Endodermal cell (in vitro differentiated cells): ENCODE measurements around the gene PRKAG2. TPM values are rescaled to one million over a fixed set of nuclear protein-coding genes. Genes with fewer than 3 reads are reported as not detected.

Experiments
- DNase-seq: peaks from one replicate; pipeline ENCODE4 v3.0.0-alpha.2; 2017
- H3K27ac ChIP-seq: 2 replicates; pipeline ENCODE4 v1.5.1; 2013; ENCODE audit warnings: mild to moderate bottlenecking, low read depth, low read length, moderate library complexity
- H3K27me3 ChIP-seq: 2 replicates; pipeline ENCODE4 v1.6.1; 2013; ENCODE audit warnings: mild to moderate bottlenecking, low read length, moderate library complexity; ENCODE audit not compliant: insufficient read depth, control insufficient read depth, poor library complexity, severe bottlenecking
- H3K36me3 ChIP-seq: 2 replicates; pipeline ENCODE4 v1.7.0; 2013; ENCODE audit warnings: mild to moderate bottlenecking, low read length, moderate library complexity; ENCODE audit not compliant: control insufficient read depth, insufficient read depth
- H3K4me1 ChIP-seq: one replicate; pipeline ENCODE4 v1.7.0; 2013; ENCODE audit warnings: low read length; ENCODE audit not compliant: control insufficient read depth, insufficient read depth
- H3K4me3 ChIP-seq: 2 replicates; pipeline ENCODE4 v1.5.1; 2013; ENCODE audit warnings: mild to moderate bottlenecking, low read length, moderate library complexity
- H3K9ac ChIP-seq: 2 replicates; pipeline ENCODE4 v1.6.1; 2013; ENCODE audit warnings: mild to moderate bottlenecking, low read length, moderate library complexity; ENCODE audit not compliant: poor library complexity, severe bottlenecking; ENCODE audit errors: extremely low read depth
- H3K9me3 ChIP-seq: 2 replicates; pipeline ENCODE4 v1.6.1; 2013; ENCODE audit warnings: mild to moderate bottlenecking, low read length, moderate library complexity; ENCODE audit not compliant: control insufficient read depth
- H3K27ac Mint-ChIP-seq: 2 replicates; pipeline ENCODE4 v1.8.0; 2020; ENCODE audit warnings: mixed read lengths
- H3K27me3 Mint-ChIP-seq: 2 replicates; pipeline ENCODE4 v1.8.0; 2021; ENCODE audit warnings: mild to moderate bottlenecking, mixed read lengths; ENCODE audit not compliant: insufficient read depth
- H3K36me3 Mint-ChIP-seq: 2 replicates; pipeline ENCODE4 v1.8.0; 2020; ENCODE audit warnings: low read depth, mixed read lengths
- H3K4me1 Mint-ChIP-seq: 2 replicates; pipeline ENCODE4 v1.8.0; 2020; ENCODE audit warnings: mixed read lengths
- H3K4me3 Mint-ChIP-seq: 2 replicates; pipeline ENCODE4 v1.8.0; 2020; ENCODE audit warnings: mild to moderate bottlenecking, moderate library complexity, mixed read lengths
- H3K9me3 Mint-ChIP-seq: 2 replicates; pipeline ENCODE4 v1.8.0; 2020; ENCODE audit warnings: mild to moderate bottlenecking, mixed read lengths
- WGBS, 2 experiments: methylation state at CpG; one replicate each; pipeline versions ENCODE4 v1.1.5 to v1.1.7; 2013; ENCODE audit warnings: missing lambda C conversion rate in 2 of 2, mixed read lengths in 1 of 2; ENCODE audit not compliant: insufficient coverage in 1 of 2, insufficient read length in 1 of 2; 5-methylcytosine and 5-hydroxymethylcytosine counted together
- total RNA-seq, 2 donors: library from RNA; stranded (reverse); fragmentation: NEBNext Ultra II Directional in 1 of 2; extraction: Animal tissue kit (Norgen Biotek cat#: 25700) in 1 of 2; gene quantifications; 2 replicates in 1 of 2; 3 replicates in 1 of 2; pipeline ENCODE4 v1.2.1, GENCODE V29; 2021
- TF ChIP-seq, protein P1 (sequence below): fragments of 200-600 bp; sonication (generic); conservative IDR thresholded peaks from 2 replicates; pipeline ENCODE4 v1.5.0; 2021; ENCODE audit warnings: antibody characterized with exemption, mild to moderate bottlenecking

Gene PRKAG2
- total RNA-seq, 2 donors from 2014 or later, result 17.2 to 20.7 TPM

GRCh38 chr7:151814400-151815009 is 62.4 kb downstream of the PRKAG2 start:
- Mint-ChIP-seq H3K27ac (no peak overlapping the region), H3K27me3 (peaks cover 6% of the 10 kb centered on the region), H3K4me1 (peaks cover 29% of the 10 kb centered on the region), H3K36me3 (no peaks in the 10 kb centered on the region), H3K4me3 (no peak overlapping the region), H3K9me3 (no peaks in the 10 kb centered on the region)
- Histone ChIP-seq H3K27me3 (peaks cover 33% of the 10 kb centered on the region), H3K36me3 (no peaks in the 10 kb centered on the region), H3K9me3 (no peaks in the 10 kb centered on the region), H3K4me3 (no peak overlapping the region), H3K9ac (no peak overlapping the region), H3K27ac (no peak overlapping the region), H3K4me1 (peaks cover 16% of the 10 kb centered on the region)
- peak; percentile 72 for DNase-seq
- TF ChIP-seq, protein P1, sequence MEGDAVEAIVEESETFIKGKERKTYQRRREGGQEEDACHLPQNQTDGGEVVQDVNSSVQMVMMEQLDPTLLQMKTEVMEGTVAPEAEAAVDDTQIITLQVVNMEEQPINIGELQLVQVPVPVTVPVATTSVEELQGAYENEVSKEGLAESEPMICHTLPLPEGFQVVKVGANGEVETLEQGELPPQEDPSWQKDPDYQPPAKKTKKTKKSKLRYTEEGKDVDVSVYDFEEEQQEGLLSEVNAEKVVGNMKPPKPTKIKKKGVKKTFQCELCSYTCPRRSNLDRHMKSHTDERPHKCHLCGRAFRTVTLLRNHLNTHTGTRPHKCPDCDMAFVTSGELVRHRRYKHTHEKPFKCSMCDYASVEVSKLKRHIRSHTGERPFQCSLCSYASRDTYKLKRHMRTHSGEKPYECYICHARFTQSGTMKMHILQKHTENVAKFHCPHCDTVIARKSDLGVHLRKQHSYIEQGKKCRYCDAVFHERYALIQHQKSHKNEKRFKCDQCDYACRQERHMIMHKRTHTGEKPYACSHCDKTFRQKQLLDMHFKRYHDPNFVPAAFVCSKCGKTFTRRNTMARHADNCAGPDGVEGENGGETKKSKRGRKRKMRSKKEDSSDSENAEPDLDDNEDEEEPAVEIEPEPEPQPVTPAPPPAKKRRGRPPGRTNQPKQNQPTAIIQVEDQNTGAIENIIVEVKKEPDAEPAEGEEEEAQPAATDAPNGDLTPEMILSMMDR, result no peak
- WGBS, 2 experiments, result 23 to 37% methylated on average over 16 to 18 of the region's 18 CpGs

- H3K27ac ChIP-seq, result peak overlapping the region; percentile 17
- peaks cover 24% of the 10 kb centered on the region for H3K4me1 Mint-ChIP-seq
- H3K9ac ChIP-seq, result no peak overlapping the region
- H3K4me3 Mint-ChIP-seq, result no peak overlapping the region
- H3K36me3 Mint-ChIP-seq, result no peaks in the 10 kb centered on the region
- H3K4me1 ChIP-seq, result peaks cover 11% of the 10 kb centered on the region
- H3K27me3 Mint-ChIP-seq, result peaks cover 6% of the 10 kb centered on the region
- 11 to 38% methylated on average over 4 to 5 of the region's 5 CpGs for WGBS, 2 experiments
- no peaks in the 10 kb centered on the region for H3K9me3 Mint-ChIP-seq
- H3K36me3 ChIP-seq, result no peaks in the 10 kb centered on the region
- DNase-seq, result no peak
- peaks cover 33% of the 10 kb centered on the region for H3K27me3 ChIP-seq
- TF ChIP-seq, protein P1, result no peak
- no peaks in the 10 kb centered on the region for H3K9me3 ChIP-seq
- no peak overlapping the region for H3K27ac Mint-ChIP-seq
- H3K4me3 ChIP-seq, result no peak overlapping the region
Measured at GRCh38 chr7:151813997-151814396, 62.9 kb downstream of the PRKAG2 start.

GRCh38 chr7:151813445-151813844 is 63.5 kb downstream of the PRKAG2 start:
- 77 to 80% methylated on average over 5 to 10 of the region's 10 CpGs for WGBS, 2 experiments
- Histone ChIP-seq H3K4me1 (peaks cover 5% of the 10 kb centered on the region), H3K4me3 (no peak overlapping the region), H3K9ac (no peak overlapping the region), H3K27ac (no peak overlapping the region), H3K36me3 (no peaks in the 10 kb centered on the region), H3K27me3 (peaks cover 33% of the 10 kb centered on the region), H3K9me3 (no peaks in the 10 kb centered on the region)
- DNase-seq, result no peak
- no peaks in the 10 kb centered on the region for H3K9me3 Mint-ChIP-seq
- TF ChIP-seq, protein P1, result no peak
- H3K27ac Mint-ChIP-seq, result no peak overlapping the region
- no peaks in the 10 kb centered on the region for H3K36me3 Mint-ChIP-seq
- peaks cover 6% of the 10 kb centered on the region for H3K27me3 Mint-ChIP-seq
- no peak overlapping the region for H3K4me3 Mint-ChIP-seq
- H3K4me1 Mint-ChIP-seq, result peaks cover 21% of the 10 kb centered on the region
